GM19240 (cell line): ENCODE measurements around the gene DYNC1I1.
A peak's percentile ranks its signal among the peaks of the same experiment; 100 is the strongest.

ENCODE experiments used
- DNase-seq: peaks from one replicate; pipeline ENCODE4 v3.0.0; 2011; ENCODE audit warnings: low spot score; ENCODE audit not compliant: insufficient read length

Gene DYNC1I1

GRCh38 chr7:95772298-95772770 is at the start of gene DYNC1I1:
TSS of gene DYNC1I1 (plus strand) at chr7:95772554. CDS start at chr7:95804730, 32,176 bp downstream.
- peak; percentile 8 for DNase-seq

GRCh38 chr7:95723583-95724180 is 48.7 kb upstream of the DYNC1I1 start:
- no peak for DNase-seq

GRCh38 chr7:95725205-95725604 is 47.1 kb upstream of the DYNC1I1 start:
- no peak for DNase-seq

GRCh38 chr7:95730493-95731280 is 41.7 kb upstream of the DYNC1I1 start:
- DNase-seq, result no peak

- no peak for DNase-seq
These were observed 35.7 kb upstream of the DYNC1I1 start for GRCh38 chr7:95736635-95737034.

- DNase-seq, result no peak
These were observed 34.4 kb upstream of the DYNC1I1 start for GRCh38 chr7:95737828-95738505.

GRCh38 chr7:95749044-95749443 is 23.3 kb upstream of the DYNC1I1 start:
- DNase-seq, result no peak

GRCh38 chr7:95749515-95749914 is 22.8 kb upstream of the DYNC1I1 start:
- DNase-seq, result no peak

GRCh38 chr7:95753440-95753839 is 18.9 kb upstream of the DYNC1I1 start:
- no peak for DNase-seq

- DNase-seq, result no peak
These were observed 16.9 kb upstream of the DYNC1I1 start for GRCh38 chr7:95755277-95755934.

- no peak for DNase-seq
These were observed 14.2 kb upstream of the DYNC1I1 start for GRCh38 chr7:95758187-95758586.

GRCh38 chr7:95766086-95766485 is 6.3 kb upstream of the DYNC1I1 start:
- no peak for DNase-seq

GRCh38 chr7:95766657-95767056 is 5.7 kb upstream of the DYNC1I1 start:
- no peak for DNase-seq

GRCh38 chr7:95772771-95773581 is 622 bp downstream of the DYNC1I1 start:
- DNase-seq, result no peak

- DNase-seq, result no peak
These were observed 4.3 kb downstream of the DYNC1I1 start for GRCh38 chr7:95776561-95777185.

GRCh38 chr7:95777269-95777668 is 4.9 kb downstream of the DYNC1I1 start:
- no peak for DNase-seq

GRCh38 chr7:95780665-95781064 is 8.3 kb downstream of the DYNC1I1 start:
- DNase-seq, result no peak

- DNase-seq, result no peak
These were observed 9.7 kb downstream of the DYNC1I1 start for GRCh38 chr7:95781961-95782586.

- no peak for DNase-seq
These were observed 12.4 kb downstream of the DYNC1I1 start for GRCh38 chr7:95784796-95785195.

- no peak for DNase-seq
These were observed 15.9 kb downstream of the DYNC1I1 start for GRCh38 chr7:95788258-95788657.
